ENCODE results near the gene C6orf136.

DNA sequence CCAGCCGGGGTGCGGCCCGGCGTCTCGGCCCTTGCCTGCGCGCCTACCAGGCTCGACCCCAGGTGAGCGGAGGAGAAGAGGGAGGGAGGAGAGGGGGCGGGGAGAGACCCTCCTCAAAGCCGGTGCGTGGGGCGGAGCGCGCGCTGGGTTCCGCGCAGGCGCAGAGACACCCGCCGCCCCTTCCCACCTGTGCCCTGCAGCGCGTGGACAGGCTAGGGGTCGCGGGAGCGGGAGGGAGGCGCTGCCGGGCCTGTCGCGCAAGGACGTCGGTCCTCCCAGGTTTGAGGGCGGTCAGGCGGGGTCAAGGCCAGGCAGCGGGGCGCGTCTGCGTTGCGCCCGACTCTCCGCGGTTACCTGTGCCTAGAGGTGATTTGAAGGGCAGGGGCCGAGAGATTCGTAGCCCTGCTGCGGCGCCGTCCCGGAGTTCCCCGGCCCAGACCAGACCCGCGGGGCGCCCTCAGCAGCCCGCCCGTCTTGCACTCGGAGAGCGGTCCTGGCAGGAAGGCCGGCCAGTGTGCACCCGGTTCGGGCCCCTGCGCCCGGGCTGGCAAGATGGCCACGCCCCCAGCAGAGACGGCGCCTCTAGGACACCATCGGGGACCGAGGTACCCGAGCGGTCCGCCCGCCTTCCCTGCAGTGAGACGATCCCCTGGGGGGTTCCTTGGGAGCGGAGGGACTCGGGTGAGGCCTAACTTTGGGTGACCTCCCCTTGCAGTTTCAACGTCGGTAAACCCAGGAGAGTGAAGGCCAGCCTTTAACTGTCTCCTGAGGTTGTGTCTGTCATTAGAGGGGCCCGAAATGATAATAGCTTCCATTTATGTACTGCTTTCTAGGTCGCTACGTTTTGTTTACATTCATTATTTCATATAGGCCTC, 546 bp downstream of the C6orf136 start:
- TF ChIP-seq, protein P1, sequence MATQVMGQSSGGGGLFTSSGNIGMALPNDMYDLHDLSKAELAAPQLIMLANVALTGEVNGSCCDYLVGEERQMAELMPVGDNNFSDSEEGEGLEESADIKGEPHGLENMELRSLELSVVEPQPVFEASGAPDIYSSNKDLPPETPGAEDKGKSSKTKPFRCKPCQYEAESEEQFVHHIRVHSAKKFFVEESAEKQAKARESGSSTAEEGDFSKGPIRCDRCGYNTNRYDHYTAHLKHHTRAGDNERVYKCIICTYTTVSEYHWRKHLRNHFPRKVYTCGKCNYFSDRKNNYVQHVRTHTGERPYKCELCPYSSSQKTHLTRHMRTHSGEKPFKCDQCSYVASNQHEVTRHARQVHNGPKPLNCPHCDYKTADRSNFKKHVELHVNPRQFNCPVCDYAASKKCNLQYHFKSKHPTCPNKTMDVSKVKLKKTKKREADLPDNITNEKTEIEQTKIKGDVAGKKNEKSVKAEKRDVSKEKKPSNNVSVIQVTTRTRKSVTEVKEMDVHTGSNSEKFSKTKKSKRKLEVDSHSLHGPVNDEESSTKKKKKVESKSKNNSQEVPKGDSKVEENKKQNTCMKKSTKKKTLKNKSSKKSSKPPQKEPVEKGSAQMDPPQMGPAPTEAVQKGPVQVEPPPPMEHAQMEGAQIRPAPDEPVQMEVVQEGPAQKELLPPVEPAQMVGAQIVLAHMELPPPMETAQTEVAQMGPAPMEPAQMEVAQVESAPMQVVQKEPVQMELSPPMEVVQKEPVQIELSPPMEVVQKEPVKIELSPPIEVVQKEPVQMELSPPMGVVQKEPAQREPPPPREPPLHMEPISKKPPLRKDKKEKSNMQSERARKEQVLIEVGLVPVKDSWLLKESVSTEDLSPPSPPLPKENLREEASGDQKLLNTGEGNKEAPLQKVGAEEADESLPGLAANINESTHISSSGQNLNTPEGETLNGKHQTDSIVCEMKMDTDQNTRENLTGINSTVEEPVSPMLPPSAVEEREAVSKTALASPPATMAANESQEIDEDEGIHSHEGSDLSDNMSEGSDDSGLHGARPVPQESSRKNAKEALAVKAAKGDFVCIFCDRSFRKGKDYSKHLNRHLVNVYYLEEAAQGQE (IDR thresholded peaks at IDR 0.05; ENCODE audit: low read depth): no peak
- TF ChIP-seq YY1 (IDR thresholded peaks at IDR 0.05; ENCODE audit: low read depth) (peak; percentile 52; the same call in 1 of the 2 replicates), EGR1 (IDR thresholded peaks at IDR 0.05) (no peak), TCF12 (IDR thresholded peaks at IDR 0.05; ENCODE audit: low read depth) (peak; percentile 42; the same call in 1 of the 2 replicates), TAF1 (IDR thresholded peaks at IDR 0.05; ENCODE audit: low read depth) (peak; percentile 52; the same call in 1 of the 2 replicates), CREB1 (IDR thresholded peaks at IDR 0.05; ENCODE audit: low read depth) (no peak), RAD21 (IDR thresholded peaks at IDR 0.05; ENCODE audit: low read depth) (no peak), EP300 (IDR thresholded peaks at IDR 0.05; ENCODE audit: borderline replicate concordance) (no peak; the same call in 1 of the 2 replicates), FOXM1 (IDR thresholded peaks at IDR 0.05; ENCODE audit: borderline replicate concordance, low read depth) (no peak), CEBPB (IDR thresholded peaks at IDR 0.05) (no peak)
- TF ChIP-seq, protein P2, sequence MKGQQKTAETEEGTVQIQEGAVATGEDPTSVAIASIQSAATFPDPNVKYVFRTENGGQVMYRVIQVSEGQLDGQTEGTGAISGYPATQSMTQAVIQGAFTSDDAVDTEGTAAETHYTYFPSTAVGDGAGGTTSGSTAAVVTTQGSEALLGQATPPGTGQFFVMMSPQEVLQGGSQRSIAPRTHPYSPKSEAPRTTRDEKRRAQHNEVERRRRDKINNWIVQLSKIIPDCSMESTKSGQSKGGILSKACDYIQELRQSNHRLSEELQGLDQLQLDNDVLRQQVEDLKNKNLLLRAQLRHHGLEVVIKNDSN (IDR thresholded peaks at IDR 0.05): no peak
- TF ChIP-seq, protein P3, sequence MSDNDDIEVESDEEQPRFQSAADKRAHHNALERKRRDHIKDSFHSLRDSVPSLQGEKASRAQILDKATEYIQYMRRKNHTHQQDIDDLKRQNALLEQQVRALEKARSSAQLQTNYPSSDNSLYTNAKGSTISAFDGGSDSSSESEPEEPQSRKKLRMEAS (IDR thresholded peaks at IDR 0.05): peak; percentile 70

Measured in Ishikawa (cell line).